Endothelial cell (in vitro differentiated cells): Measurements from ENCODE around the gene LANCL2. TPM values are rescaled to one million over a fixed set of nuclear protein-coding genes. Genes with fewer than 3 reads are reported as not detected.

Source experiments
- DNase-seq: peaks from one replicate; pipeline ENCODE4 v3.0.0; 2021; ENCODE audit warnings: low spot score
- H3K27ac Mint-ChIP-seq: one replicate; pipeline ENCODE4 v1.8.0; 2021; ENCODE audit warnings: mixed read lengths, inconsistent platforms; ENCODE audit not compliant: unreplicated experiment
- H3K27me3 Mint-ChIP-seq: one replicate; pipeline ENCODE4 v1.8.0; 2021; ENCODE audit warnings: mild to moderate bottlenecking, moderate library complexity, mixed read lengths, inconsistent platforms; ENCODE audit not compliant: unreplicated experiment
- H3K36me3 Mint-ChIP-seq: one replicate; pipeline ENCODE4 v1.8.0; 2021; ENCODE audit warnings: mild to moderate bottlenecking, low read depth, mixed read lengths, inconsistent platforms; ENCODE audit not compliant: unreplicated experiment
- H3K4me1 Mint-ChIP-seq: one replicate; pipeline ENCODE4 v1.8.0; 2021; ENCODE audit warnings: mild to moderate bottlenecking, mixed read lengths, inconsistent platforms; ENCODE audit not compliant: unreplicated experiment
- H3K4me3 Mint-ChIP-seq: one replicate; pipeline ENCODE4 v1.8.0; 2021; ENCODE audit warnings: mild to moderate bottlenecking, mixed read lengths, inconsistent platforms; ENCODE audit not compliant: unreplicated experiment
- H3K9me3 Mint-ChIP-seq: one replicate; pipeline ENCODE4 v1.8.0; 2021; ENCODE audit warnings: mixed read lengths, inconsistent platforms; ENCODE audit not compliant: unreplicated experiment
- CTCF ChIP-seq: fragments of 200-600 bp; sonication (generic); IDR thresholded peaks from one replicate; pipeline ENCODE4 v1.5.0; 2021; ENCODE audit warnings: antibody characterized with exemption; ENCODE audit not compliant: unreplicated experiment
- total RNA-seq: library from RNA; stranded (reverse); fragmentation: NEBNext Ultra II Directional; extraction: Animal tissue kit (Norgen Biotek cat#: 25700); gene quantifications from one replicate; pipeline ENCODE4 v1.2.1, GENCODE V29; 2021; ENCODE audit not compliant: unreplicated experiment

The LANCL2 gene
- total RNA-seq, 1 donor from 2014 or later = 14.8 TPM

GRCh38 chr7:55477781-55478374 is 112.7 kb downstream of the LANCL2 start:
- no peak for DNase-seq
- Mint-ChIP-seq H3K27me3 (peaks cover 2% of the 10 kb centered on the region), H3K4me3 (no peak overlapping the region), H3K9me3 (no peaks in the 10 kb centered on the region), H3K36me3 (peaks cover 14% of the 10 kb centered on the region), H3K27ac (no peak overlapping the region), H3K4me1 (no peaks in the 10 kb centered on the region)
- no peak for TF ChIP-seq CTCF

GRCh38 chr7:55478700-55479099 is 113.6 kb downstream of the LANCL2 start:
- no peak for TF ChIP-seq CTCF
- DNase-seq = no peak
- no peak overlapping the region for H3K27ac Mint-ChIP-seq
- H3K4me3 Mint-ChIP-seq = no peak overlapping the region
- peaks cover 2% of the 10 kb centered on the region for H3K27me3 Mint-ChIP-seq
- no peaks in the 10 kb centered on the region for H3K4me1 Mint-ChIP-seq
- H3K9me3 Mint-ChIP-seq = no peaks in the 10 kb centered on the region
- H3K36me3 Mint-ChIP-seq = peaks cover 18% of the 10 kb centered on the region

GRCh38 chr7:55481155-55481554 is 116.0 kb downstream of the LANCL2 start:
- Mint-ChIP-seq H3K4me3 (no peak overlapping the region), H3K27ac (no peak overlapping the region), H3K9me3 (no peaks in the 10 kb centered on the region), H3K27me3 (peaks cover 2% of the 10 kb centered on the region), H3K36me3 (peaks cover 5% of the 10 kb centered on the region), H3K4me1 (no peaks in the 10 kb centered on the region)
- no peak for DNase-seq
- TF ChIP-seq CTCF = no peak

- H3K27ac Mint-ChIP-seq = no peak overlapping the region
These were observed 117.9 kb downstream of the LANCL2 start for GRCh38 chr7:55483046-55483445.

More at GRCh38 chr7:55483046-55483445, 117.9 kb downstream of the LANCL2 start:
- DNase-seq = no peak
- Mint-ChIP-seq H3K27me3 (peaks cover 2% of the 10 kb centered on the region), H3K4me3 (no peak overlapping the region), H3K9me3 (no peaks in the 10 kb centered on the region), H3K36me3 (peaks cover 7% of the 10 kb centered on the region), H3K4me1 (no peaks in the 10 kb centered on the region)
- TF ChIP-seq CTCF = no peak

Other genes starting within 250 kb of the LANCL2 start
- gene VOPP1, start 207.2 kb downstream of the LANCL2 start, total RNA-seq = 54.2 TPM